GM10266 (cell line): ENCODE data around the gene NPFF.
A peak's percentile ranks its signal among the peaks of the same experiment; 100 is the strongest.

ENCODE experiments used
- DNase-seq: peaks from one replicate; pipeline ENCODE4 v3.0.0; 2012; ENCODE audit errors: extremely low spot score
- CTCF ChIP-seq: IDR thresholded peaks from 2 replicates; pipeline ENCODE4 v1.5.1; 2012; ENCODE audit warnings: mild to moderate bottlenecking, low read depth; ENCODE audit not compliant: control insufficient read depth, insufficient read depth; ENCODE audit errors: missing control alignments

NPFF gene

GRCh38 chr12:53493610-53494391 lies 13.5 kb downstream of the NPFF start:
- TF ChIP-seq CTCF: no peak
- no peak for DNase-seq

- no peak for TF ChIP-seq CTCF
- peak; percentile 93 for DNase-seq
Measured at GRCh38 chr12:53492830-53493609, 14.3 kb downstream of the NPFF start.

DNA sequence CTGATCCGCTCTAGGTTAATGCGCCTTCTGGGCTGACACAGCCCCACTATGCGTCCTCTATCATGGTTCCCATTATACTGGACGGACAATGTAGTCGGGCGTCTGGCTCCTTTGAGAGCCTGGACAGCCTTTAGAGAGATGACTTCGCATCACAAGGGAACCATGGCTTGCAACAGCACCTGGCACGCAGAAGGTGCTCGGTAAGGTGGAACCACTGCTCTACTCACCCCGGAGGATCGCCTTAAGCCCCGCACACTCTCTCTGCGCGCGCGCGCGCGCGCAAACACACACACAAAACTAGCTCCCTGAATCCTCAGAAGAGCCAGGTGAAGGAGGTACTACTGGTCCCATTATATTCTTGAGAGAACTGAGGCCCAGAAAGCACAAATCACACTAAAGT lies 15.1 kb downstream of the NPFF start:
- no peak for TF ChIP-seq CTCF
- no peak for DNase-seq

- no peak for TF ChIP-seq CTCF
- DNase-seq: no peak
Measured at GRCh38 chr12:53489242-53489864, 17.9 kb downstream of the NPFF start.

DNA sequence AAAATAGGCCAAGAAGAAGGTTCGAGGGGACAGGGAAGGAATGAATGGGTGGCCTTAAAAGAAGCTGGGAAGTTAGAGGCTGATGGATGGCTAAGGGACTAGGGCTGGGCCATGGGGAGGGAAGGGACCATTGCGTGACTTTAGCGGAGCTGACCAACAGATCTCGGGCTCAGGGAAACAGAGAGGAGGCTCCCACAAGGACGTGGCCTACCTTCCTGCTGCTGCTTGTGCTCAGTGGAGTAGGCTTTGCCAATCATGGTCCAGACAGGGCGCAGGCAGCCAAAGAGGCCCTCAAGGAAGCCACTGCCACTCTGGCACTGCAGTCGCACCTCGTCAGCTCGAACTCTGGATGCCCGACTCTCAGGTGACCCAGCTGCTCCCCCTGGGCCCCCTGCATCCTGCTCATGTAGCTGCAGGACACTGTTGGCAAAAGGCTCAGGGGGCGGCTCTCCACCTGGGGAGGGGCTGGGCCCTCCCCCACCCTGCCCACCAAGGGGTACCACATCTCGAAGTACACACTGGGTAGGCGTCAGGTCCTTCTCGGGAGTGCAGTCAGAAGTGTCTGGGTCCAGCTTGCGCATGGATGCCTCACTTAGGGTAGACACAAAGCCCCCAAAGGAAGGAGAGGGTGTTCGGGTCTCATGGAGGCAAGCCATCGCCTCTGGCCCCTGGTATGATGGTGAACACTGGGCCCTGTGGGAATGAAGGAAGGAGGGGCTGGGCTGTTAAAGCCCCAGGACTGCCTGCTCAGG lies 20.4 kb downstream of the NPFF start:
- no peak for DNase-seq
- TF ChIP-seq CTCF: no peak

DNA sequence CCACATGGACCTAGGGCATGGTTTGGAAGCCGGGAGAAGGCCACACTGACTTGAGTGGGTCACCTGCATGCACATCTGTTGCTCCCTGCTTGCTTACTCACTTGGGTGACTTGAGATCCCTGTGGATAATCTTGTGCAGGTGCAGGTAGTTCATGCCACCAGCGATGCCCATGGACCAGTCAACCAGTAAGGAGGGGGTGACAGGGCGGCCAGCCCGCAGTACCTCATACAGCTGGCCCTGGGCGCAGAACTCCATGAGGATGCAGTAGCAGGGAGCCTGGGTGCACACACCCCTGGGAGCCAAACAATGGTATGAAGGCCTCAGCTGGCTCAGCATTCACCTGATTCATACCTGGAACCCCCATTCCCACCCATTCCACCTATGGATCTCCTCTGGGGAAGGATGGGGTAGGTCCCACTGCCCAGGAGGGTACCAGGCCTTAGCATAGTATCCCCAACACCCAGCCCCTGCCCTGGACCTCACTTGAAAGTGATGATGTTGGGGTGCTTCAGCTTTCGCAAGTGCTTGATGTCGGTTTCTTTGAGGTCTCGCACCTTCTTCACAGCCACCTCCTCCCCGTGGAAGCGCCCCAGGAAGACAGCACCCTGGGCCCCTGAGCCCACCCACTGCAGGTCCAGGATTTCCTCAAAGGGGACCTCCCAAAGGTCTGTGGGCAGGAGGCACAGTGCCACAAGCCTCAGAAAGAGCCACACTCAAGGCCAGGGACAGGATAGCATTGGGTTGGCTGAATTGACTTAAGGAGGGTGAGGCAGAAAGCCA lies 21.1 kb downstream of the NPFF start:
- DNase-seq: no peak
- TF ChIP-seq CTCF: no peak
